Stimulated activated naive B cell treated with anti-CD40 and anti-IgM and Interleukin-4, amounts not matched to agents 10 μg/mL and 1 μg/mL and 100 μg/mL, for 72 hours (primary cell): ENCODE measurements around the gene GRIP1.
A peak's percentile ranks its signal among the peaks of the same experiment; 100 is the strongest.

ENCODE experiments used
- ATAC-seq, 2 donors: fragments of 150-1000 bp; cut with Tn5 transposase; replicated peaks; 2 replicates each; pipeline ENCODE4 v1.10.0; 2021; ENCODE audit warnings: moderate library complexity in 1 of 2
- DNase-seq: peaks from one replicate; pipeline ENCODE4 v3.0.0; 2021
- H3K27ac Mint-ChIP-seq: one replicate; pipeline ENCODE4 v1.8.0; 2022; ENCODE audit warnings: mild to moderate bottlenecking, mixed read lengths
- H3K27me3 Mint-ChIP-seq, 2 donors: one replicate each; pipeline ENCODE4 v1.8.0; 2022; ENCODE audit warnings: mixed read lengths in 2 of 2
- H3K36me3 Mint-ChIP-seq, 2 donors: one replicate each; pipeline ENCODE4 v1.8.0; 2022; ENCODE audit warnings: mixed read lengths in 2 of 2, mild to moderate bottlenecking in 1 of 2
- H3K4me1 Mint-ChIP-seq, 2 donors: one replicate each; pipeline ENCODE4 v1.8.0; 2022; ENCODE audit warnings: mixed read lengths in 2 of 2, mild to moderate bottlenecking in 1 of 2
- H3K4me3 Mint-ChIP-seq, 2 donors: one replicate each; pipeline ENCODE4 v1.8.0; 2022; ENCODE audit warnings: mild to moderate bottlenecking in 2 of 2, mixed read lengths in 2 of 2, moderate library complexity in 1 of 2
- H3K9me3 Mint-ChIP-seq, 2 donors: one replicate each; pipeline ENCODE4 v1.8.0; 2022; ENCODE audit warnings: mixed read lengths in 2 of 2, mild to moderate bottlenecking in 1 of 2

The GRIP1 gene

DNA sequence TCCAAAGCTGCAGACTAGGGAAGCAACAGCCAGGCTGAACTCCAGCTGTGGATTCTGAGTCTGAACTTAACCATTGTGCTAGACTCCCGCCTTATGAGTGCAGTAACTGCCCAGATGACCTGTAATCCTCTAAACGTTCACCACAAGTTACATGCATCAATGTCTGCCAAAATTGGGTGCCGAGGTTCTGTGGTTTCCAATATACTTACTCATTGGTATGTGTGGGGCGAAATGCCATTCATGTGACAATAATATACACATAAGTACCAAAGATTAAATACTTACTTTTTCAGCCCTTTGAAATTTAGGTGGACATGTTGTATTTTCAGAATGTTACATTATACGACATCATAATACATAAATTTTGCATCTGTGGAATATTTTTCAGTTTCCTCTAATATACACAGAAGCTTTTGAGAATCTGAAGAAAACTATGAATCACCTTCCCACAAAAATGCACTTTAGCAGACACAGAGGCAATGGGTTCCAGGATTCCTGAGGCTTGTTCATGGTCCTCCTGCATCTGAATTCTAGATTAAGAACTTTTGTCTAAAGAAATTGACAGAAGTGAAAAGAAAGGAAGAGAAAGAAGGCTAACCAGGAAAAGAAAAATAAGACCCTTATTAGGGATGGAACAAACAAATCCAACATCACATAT lies 31.7 kb downstream of the GRIP1 start:
- ATAC-seq (no peak), DNase-seq (no peak)
- H3K36me3 Mint-ChIP-seq, result no peaks in the 10 kb centered on the region
- H3K4me3 Mint-ChIP-seq, result no peak overlapping the region
- H3K27me3 Mint-ChIP-seq, result no peaks in the 10 kb centered on the region
- no peaks in the 10 kb centered on the region for H3K4me1 Mint-ChIP-seq
- H3K9me3 Mint-ChIP-seq, result peaks cover 3% of the 10 kb centered on the region in 2 donors
- no peak overlapping the region for H3K27ac Mint-ChIP-seq

GRCh38 chr12:66644151-66644550 lies 34.7 kb downstream of the GRIP1 start:
- ATAC-seq (no peak), DNase-seq (no peak)
- H3K36me3 Mint-ChIP-seq, result no peaks in the 10 kb centered on the region
- no peak overlapping the region for H3K27ac Mint-ChIP-seq
- no peaks in the 10 kb centered on the region for H3K4me1 Mint-ChIP-seq
- H3K27me3 Mint-ChIP-seq, result no peaks in the 10 kb centered on the region
- no peak overlapping the region for H3K4me3 Mint-ChIP-seq
- H3K9me3 Mint-ChIP-seq, result peaks cover 3% of the 10 kb centered on the region in 2 donors

GRCh38 chr12:66640691-66641460 lies 38.0 kb downstream of the GRIP1 start:
- H3K27ac Mint-ChIP-seq, result no peak overlapping the region
- no peaks in the 10 kb centered on the region for H3K4me1 Mint-ChIP-seq
- no peak overlapping the region for H3K4me3 Mint-ChIP-seq
- no peaks in the 10 kb centered on the region for H3K36me3 Mint-ChIP-seq
- H3K9me3 Mint-ChIP-seq, result peaks cover 1 to 3% of the 10 kb centered on the region in 2 donors
- no peaks in the 10 kb centered on the region for H3K27me3 Mint-ChIP-seq
- no peak for ATAC-seq
- DNase-seq, result no peak

DNA sequence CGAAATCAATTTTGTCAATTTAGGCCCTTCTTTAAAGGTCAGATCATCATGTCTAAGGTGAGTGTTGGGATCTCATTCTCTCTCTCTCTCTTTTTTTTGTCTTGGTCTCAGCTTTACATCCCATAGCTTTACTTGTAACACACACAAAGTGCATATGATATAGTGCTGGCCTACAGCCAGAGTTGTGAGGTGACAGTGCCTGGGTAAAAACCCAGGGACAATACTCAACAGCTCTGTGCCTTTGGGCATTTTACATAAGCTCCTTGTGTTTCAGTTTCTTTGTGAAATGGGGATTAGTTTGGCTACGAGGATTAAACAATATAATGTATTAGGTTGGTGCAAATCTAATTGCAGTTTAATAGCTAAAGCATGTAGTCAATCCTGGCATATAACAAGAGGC lies 40.2 kb downstream of the GRIP1 start:
- H3K4me1 Mint-ChIP-seq, result no peaks in the 10 kb centered on the region
- H3K27ac Mint-ChIP-seq, result no peak overlapping the region
- H3K36me3 Mint-ChIP-seq, result no peaks in the 10 kb centered on the region
- DNase-seq, result no peak
- ATAC-seq, result no peak
- peaks cover 0 to under 1% of the 10 kb centered on the region in 2 donors for H3K9me3 Mint-ChIP-seq
- no peaks in the 10 kb centered on the region for H3K27me3 Mint-ChIP-seq
- no peak overlapping the region for H3K4me3 Mint-ChIP-seq

GRCh38 chr12:66637699-66638301 lies 41.1 kb downstream of the GRIP1 start:
- DNase-seq, result no peak
- Mint-ChIP-seq H3K9me3 (no peaks in the 10 kb centered on the region), H3K27me3 (no peaks in the 10 kb centered on the region), H3K4me3 (no peak overlapping the region), H3K27ac (no peak overlapping the region), H3K4me1 (no peaks in the 10 kb centered on the region), H3K36me3 (no peaks in the 10 kb centered on the region)
- ATAC-seq, result peak in 1 of 2 donors; percentile 41

- no peaks in the 10 kb centered on the region for H3K9me3 Mint-ChIP-seq
- no peak overlapping the region for H3K27ac Mint-ChIP-seq
- H3K4me1 Mint-ChIP-seq, result peaks cover 4 to 5% of the 10 kb centered on the region in 2 donors
- ATAC-seq (no peak), DNase-seq (no peak)
- no peaks in the 10 kb centered on the region for H3K36me3 Mint-ChIP-seq
- no peak overlapping the region for H3K4me3 Mint-ChIP-seq
- H3K27me3 Mint-ChIP-seq, result no peaks in the 10 kb centered on the region
These were observed 42.1 kb downstream of the GRIP1 start for GRCh38 chr12:66636771-66637170.

DNA sequence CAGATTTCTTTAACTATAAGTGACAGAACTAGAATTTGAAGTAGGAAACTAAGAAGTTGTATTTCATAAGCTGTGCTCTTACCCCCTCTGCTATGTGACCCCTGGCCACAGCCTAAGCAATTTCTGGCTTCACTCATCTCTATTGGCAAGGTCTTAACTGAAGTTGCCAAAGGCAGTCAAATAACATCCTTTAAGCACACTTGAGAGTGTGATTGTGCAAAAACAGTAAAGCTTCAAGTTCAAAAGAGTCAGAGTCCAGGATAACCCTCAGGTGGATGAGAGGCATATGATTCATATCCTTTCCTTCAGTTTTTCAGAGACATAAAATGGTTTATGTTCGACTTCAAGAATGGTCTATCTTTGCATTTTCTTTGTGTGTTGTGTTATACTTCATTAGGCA lies 45.2 kb downstream of the GRIP1 start:
- Mint-ChIP-seq H3K4me3 (no peak overlapping the region), H3K4me1 (peaks cover 8 to 13% of the 10 kb centered on the region in 2 donors), H3K27ac (no peak overlapping the region), H3K36me3 (no peaks in the 10 kb centered on the region), H3K27me3 (no peaks in the 10 kb centered on the region), H3K9me3 (no peaks in the 10 kb centered on the region)
- DNase-seq (no peak), ATAC-seq (no peak)

- DNase-seq, result no peak
- no peaks in the 10 kb centered on the region for H3K27me3 Mint-ChIP-seq
- peaks cover 39 to 55% of the 10 kb centered on the region in 2 donors for H3K4me1 Mint-ChIP-seq
- H3K36me3 Mint-ChIP-seq, result no peaks in the 10 kb centered on the region
- no peak for ATAC-seq
- H3K4me3 Mint-ChIP-seq, result no peak overlapping the region
- H3K9me3 Mint-ChIP-seq, result no peaks in the 10 kb centered on the region
- no peak overlapping the region for H3K27ac Mint-ChIP-seq
These were observed 49.6 kb downstream of the GRIP1 start for GRCh38 chr12:66629138-66629870.

- ATAC-seq, result peak; percentile 55 to 67
- H3K27me3 Mint-ChIP-seq, result no peaks in the 10 kb centered on the region
- no peaks in the 10 kb centered on the region for H3K36me3 Mint-ChIP-seq
- peak; percentile 9 for DNase-seq
- peak overlapping the region; percentile 89 for H3K27ac Mint-ChIP-seq
- H3K9me3 Mint-ChIP-seq, result no peaks in the 10 kb centered on the region
- peaks cover 42 to 65% of the 10 kb centered on the region in 2 donors for H3K4me1 Mint-ChIP-seq
- H3K4me3 Mint-ChIP-seq, result peak overlapping the region; percentile 34 to 62
These were observed 50.9 kb downstream of the GRIP1 start for GRCh38 chr12:66627988-66628317.

DNA sequence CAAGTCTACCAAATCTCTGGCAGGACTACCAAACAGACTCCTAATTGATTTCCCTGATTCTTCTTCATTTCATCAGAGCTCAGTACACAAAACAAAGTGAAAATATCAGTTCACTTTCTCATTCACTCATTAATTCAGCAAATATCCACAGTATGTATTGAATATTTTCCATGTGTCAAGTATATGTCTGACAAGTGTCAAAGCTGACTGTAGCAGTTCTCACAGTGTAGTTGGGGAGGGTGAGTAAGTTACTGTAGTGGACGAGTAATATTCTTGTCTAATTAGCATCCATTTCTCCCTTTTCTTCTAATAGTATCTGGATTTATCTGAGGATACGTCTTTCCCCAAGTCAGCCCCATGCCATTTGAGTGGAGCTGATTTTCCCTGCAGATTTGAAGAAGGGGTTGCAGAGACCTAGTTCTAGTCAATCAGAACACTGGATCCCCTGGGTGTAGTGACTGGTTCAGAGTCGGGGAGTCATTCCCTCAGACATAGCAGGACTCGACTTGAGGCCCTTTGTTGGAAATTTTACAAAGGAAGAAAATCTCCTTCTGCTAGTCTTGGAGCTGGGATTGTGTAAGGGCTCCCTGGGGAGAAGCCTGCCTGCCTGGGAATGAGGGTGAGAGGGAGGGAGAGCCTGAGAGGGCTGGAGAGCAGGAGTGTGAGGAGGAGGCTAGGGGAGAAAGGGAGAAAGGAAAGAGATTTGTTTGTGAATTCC lies 51.4 kb downstream of the GRIP1 start:
- H3K27ac Mint-ChIP-seq, result peak overlapping the region; percentile 89
- DNase-seq, result no peak
- no peak for ATAC-seq
- H3K4me1 Mint-ChIP-seq, result peaks cover 45 to 69% of the 10 kb centered on the region in 2 donors
- no peaks in the 10 kb centered on the region for H3K27me3 Mint-ChIP-seq
- H3K4me3 Mint-ChIP-seq, result peak overlapping the region; percentile 34 to 62
- H3K9me3 Mint-ChIP-seq, result peaks cover 0 to 3% of the 10 kb centered on the region in 2 donors
- no peaks in the 10 kb centered on the region for H3K36me3 Mint-ChIP-seq

- peaks cover 0 to 3% of the 10 kb centered on the region in 2 donors for H3K9me3 Mint-ChIP-seq
- DNase-seq, result no peak
- peak overlapping the region; percentile 39 to 58 for H3K4me3 Mint-ChIP-seq
- peak; percentile 72 to 84 for ATAC-seq
- peak overlapping the region; percentile 47 for H3K27ac Mint-ChIP-seq
- no peaks in the 10 kb centered on the region for H3K27me3 Mint-ChIP-seq
- H3K36me3 Mint-ChIP-seq, result no peaks in the 10 kb centered on the region
- peaks cover 51 to 91% of the 10 kb centered on the region in 2 donors for H3K4me1 Mint-ChIP-seq
These were observed 54.1 kb downstream of the GRIP1 start for GRCh38 chr12:66624806-66625205.

GRCh38 chr12:66623455-66623854 lies 55.4 kb downstream of the GRIP1 start:
- Mint-ChIP-seq H3K27ac (peak overlapping the region; percentile 60), H3K9me3 (peaks cover 0 to 3% of the 10 kb centered on the region in 2 donors), H3K36me3 (no peaks in the 10 kb centered on the region), H3K4me3 (no peak overlapping the region), H3K4me1 (peaks cover 49 to 91% of the 10 kb centered on the region in 2 donors), H3K27me3 (no peaks in the 10 kb centered on the region)
- ATAC-seq (peak in 1 of 2 donors; percentile 27), DNase-seq (no peak)

DNA sequence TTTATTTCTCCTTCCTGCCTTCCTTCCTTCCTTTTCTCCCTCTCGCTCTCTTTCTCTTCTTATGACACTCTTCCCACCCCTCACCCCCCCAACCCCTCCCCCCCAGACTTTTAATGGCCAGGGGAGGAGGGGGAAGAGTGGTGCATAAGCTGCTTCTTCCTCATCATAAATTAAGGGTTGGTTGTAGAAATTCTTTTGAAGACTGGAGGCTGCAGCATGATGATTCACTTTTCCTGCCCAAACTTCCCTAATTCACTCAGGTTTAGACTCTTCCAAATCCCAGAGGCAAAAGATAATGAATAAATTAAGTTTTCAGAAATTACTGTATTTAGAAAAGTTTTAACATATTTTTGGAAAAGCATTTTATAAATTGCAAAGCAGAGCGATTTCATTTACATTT lies 58.2 kb downstream of the GRIP1 start:
- no peak overlapping the region for H3K27ac Mint-ChIP-seq

GRCh38 chr12:66620026-66620425 lies 58.9 kb downstream of the GRIP1 start:
- no peaks in the 10 kb centered on the region for H3K27me3 Mint-ChIP-seq
- DNase-seq (no peak), ATAC-seq (no peak)
- H3K4me1 Mint-ChIP-seq, result peaks cover 29 to 65% of the 10 kb centered on the region in 2 donors
- no peaks in the 10 kb centered on the region for H3K36me3 Mint-ChIP-seq
- H3K27ac Mint-ChIP-seq, result peak overlapping the region; percentile 20
- no peak overlapping the region for H3K4me3 Mint-ChIP-seq
- peaks cover 0 to 3% of the 10 kb centered on the region in 2 donors for H3K9me3 Mint-ChIP-seq

More for the DNA sequence above, 58.2 kb downstream of the GRIP1 start:
- Mint-ChIP-seq H3K27me3 (no peaks in the 10 kb centered on the region), H3K9me3 (peaks cover 0 to 3% of the 10 kb centered on the region in 2 donors), H3K4me3 (peak overlapping the region in 1 of 2 donors; percentile 64), H3K4me1 (peaks cover 31 to 71% of the 10 kb centered on the region in 2 donors), H3K36me3 (no peaks in the 10 kb centered on the region)
- DNase-seq (no peak), ATAC-seq (no peak)
